Testis (tissue), 2 donors: ENCODE data around the gene CEBPG.

Experiments used
- POLR2A ChIP-seq: fragments of 450-650 bp; IDR thresholded peaks from one replicate; pipeline ENCODE4 v1.6.1; 2017; ENCODE audit warnings: antibody characterized with exemption, mild to moderate bottlenecking, moderate library complexity
- TF ChIP-seq, protein P1 (sequence below), 3 experiments: fragments of 450-650 bp in 2 of 3; fragments of 200-600 bp in 1 of 3; sonication (generic) in 1 of 3; IDR thresholded peaks; one replicate each; pipeline ENCODE4 v1.5.1; 2016 to 2019; ENCODE audit warnings: antibody characterized with exemption in 3 of 3, mild to moderate bottlenecking in 2 of 3, moderate library complexity in 1 of 3

DNA sequence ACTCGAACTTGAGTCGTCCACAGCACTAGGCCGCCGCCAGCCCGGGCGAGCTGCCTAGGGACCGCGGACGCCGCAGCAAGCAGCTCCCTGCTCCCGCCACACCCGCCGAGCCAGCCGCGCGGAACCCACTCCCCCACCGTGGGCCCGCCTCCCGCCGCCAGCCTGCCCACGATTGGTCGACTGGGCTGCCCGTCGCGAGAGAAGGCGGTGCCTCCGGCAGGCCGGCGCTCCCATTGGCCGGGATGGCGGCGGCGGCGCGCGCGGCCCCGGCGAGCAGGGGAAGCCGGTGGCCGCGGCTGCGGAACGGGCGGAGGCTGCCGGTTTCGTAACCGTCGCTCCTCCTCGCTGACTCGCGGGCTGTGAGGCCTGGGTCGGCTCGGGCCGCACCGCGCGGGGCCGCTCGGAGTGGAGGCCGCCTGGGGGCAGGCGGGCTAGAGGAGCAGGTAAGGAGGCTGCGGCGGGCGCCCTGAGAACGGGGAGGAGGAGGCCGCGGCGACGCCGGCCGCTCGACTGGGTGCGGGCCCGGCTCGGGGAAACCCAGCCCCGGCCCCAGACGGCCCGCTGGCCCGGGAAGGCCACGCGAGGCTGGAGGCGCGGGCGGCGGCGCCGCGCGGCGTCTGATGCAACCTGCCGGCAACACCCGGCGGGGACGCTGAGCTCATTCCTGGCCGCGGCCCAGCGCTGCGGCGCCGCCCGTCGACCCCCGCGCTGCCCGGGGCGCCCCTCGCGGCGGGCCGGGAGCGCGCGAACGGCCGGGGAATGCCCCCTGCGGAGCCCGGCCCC, at the start of gene CEBPG:
- TF ChIP-seq, protein P1, sequence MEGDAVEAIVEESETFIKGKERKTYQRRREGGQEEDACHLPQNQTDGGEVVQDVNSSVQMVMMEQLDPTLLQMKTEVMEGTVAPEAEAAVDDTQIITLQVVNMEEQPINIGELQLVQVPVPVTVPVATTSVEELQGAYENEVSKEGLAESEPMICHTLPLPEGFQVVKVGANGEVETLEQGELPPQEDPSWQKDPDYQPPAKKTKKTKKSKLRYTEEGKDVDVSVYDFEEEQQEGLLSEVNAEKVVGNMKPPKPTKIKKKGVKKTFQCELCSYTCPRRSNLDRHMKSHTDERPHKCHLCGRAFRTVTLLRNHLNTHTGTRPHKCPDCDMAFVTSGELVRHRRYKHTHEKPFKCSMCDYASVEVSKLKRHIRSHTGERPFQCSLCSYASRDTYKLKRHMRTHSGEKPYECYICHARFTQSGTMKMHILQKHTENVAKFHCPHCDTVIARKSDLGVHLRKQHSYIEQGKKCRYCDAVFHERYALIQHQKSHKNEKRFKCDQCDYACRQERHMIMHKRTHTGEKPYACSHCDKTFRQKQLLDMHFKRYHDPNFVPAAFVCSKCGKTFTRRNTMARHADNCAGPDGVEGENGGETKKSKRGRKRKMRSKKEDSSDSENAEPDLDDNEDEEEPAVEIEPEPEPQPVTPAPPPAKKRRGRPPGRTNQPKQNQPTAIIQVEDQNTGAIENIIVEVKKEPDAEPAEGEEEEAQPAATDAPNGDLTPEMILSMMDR (IDR thresholded peaks at IDR 0.05) = no peak
- TF ChIP-seq POLR2A = peak; percentile 61
